Left ventricle myocardium inferior (tissue), 1 donor: ENCODE data around the gene PKDREJ. TPM values are rescaled to one million over a fixed set of nuclear protein-coding genes. Genes with fewer than 3 reads are reported as not detected.

ENCODE experiments used
- DNase-seq: peaks from one replicate; pipeline ENCODE4 v3.0.0-alpha.2; 2020
- H3K27ac ChIP-seq: fragments of 200-600 bp; replicated peaks from 2 replicates; pipeline ENCODE4 v1.8.0; 2021
- H3K27me3 ChIP-seq: fragments of 200-600 bp; 2 replicates; pipeline ENCODE4 v1.8.0; 2021; ENCODE audit warnings: low read depth
- H3K36me3 ChIP-seq: fragments of 200-600 bp; 2 replicates; pipeline ENCODE4 v1.8.0; 2021
- H3K4me1 ChIP-seq: fragments of 200-600 bp; 2 replicates; pipeline ENCODE4 v1.8.0; 2021
- H3K4me3 ChIP-seq: fragments of 200-600 bp; 2 replicates; pipeline ENCODE4 v1.8.0; 2021; ENCODE audit warnings: mild to moderate bottlenecking, moderate library complexity
- H3K9me3 ChIP-seq: fragments of 200-600 bp; replicated peaks from 2 replicates; pipeline ENCODE4 v1.8.0; 2021
- intact Hi-C: fragments of 100-400 bp; cut with micrococcal nuclease; formaldehyde crosslinking; loops from one replicate; pipeline ENCODE4 v1.11.0; 2022
- total RNA-seq: library from RNA; stranded (reverse); fragmentation: NEBNext Ultra II Directional; extraction: Animal tissue kit (Norgen Biotek cat#: 25700); gene quantifications from one replicate; pipeline ENCODE4 v1.2.1, GENCODE V29; 2021
- TF ChIP-seq, protein P1 (sequence below): fragments of 200-600 bp; IDR thresholded peaks from 2 replicates; pipeline ENCODE4 v1.8.0; 2021; ENCODE audit warnings: antibody characterized with exemption, mild to moderate bottlenecking, borderline replicate concordance
- donor health status: DM: no; HTN: yes; CAD: no; lungs with severe emphysema.

PKDREJ gene
- total RNA-seq, 1 donor from 2014 or later, result 0.08 TPM

DNA sequence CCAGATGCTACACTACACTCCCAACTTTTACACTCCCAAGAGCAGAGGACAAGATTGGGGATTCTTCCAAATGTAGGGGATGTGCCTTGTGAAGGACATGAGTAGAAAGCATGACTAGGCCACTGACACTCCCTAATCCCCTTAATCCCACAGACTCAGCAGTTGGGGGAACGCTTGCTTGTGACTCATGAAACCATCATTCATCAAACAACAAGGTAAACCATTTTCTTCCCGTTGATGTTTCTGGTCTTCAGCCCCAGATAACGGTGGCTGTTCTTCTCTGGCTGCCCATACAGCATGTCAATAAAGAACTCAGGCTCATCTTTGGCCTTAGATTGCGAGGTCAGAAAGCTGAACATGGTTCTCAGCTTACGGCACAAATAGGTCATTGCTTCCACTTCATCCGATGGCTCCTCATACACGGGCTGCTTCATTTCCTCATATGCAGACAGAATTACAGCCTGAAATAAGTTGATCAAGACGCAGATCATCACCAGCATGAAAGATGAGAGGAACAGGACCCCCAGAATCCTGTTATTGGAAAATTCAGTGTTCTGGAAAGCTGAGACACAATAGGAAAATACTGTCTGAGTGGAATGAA, 6.7 kb downstream of the PKDREJ start:
- Histone ChIP-seq H3K4me3 (no peak overlapping the region), H3K36me3 (no peaks in the 10 kb centered on the region), H3K4me1 (peaks cover 9% of the 10 kb centered on the region), H3K9me3 (no peaks in the 10 kb centered on the region), H3K27me3 (no peaks in the 10 kb centered on the region), H3K27ac (no peak overlapping the region)
- DNase-seq, result no peak
- TF ChIP-seq, protein P1, sequence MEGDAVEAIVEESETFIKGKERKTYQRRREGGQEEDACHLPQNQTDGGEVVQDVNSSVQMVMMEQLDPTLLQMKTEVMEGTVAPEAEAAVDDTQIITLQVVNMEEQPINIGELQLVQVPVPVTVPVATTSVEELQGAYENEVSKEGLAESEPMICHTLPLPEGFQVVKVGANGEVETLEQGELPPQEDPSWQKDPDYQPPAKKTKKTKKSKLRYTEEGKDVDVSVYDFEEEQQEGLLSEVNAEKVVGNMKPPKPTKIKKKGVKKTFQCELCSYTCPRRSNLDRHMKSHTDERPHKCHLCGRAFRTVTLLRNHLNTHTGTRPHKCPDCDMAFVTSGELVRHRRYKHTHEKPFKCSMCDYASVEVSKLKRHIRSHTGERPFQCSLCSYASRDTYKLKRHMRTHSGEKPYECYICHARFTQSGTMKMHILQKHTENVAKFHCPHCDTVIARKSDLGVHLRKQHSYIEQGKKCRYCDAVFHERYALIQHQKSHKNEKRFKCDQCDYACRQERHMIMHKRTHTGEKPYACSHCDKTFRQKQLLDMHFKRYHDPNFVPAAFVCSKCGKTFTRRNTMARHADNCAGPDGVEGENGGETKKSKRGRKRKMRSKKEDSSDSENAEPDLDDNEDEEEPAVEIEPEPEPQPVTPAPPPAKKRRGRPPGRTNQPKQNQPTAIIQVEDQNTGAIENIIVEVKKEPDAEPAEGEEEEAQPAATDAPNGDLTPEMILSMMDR, result no peak
- intact Hi-C loops, result no loop called here

DNA sequence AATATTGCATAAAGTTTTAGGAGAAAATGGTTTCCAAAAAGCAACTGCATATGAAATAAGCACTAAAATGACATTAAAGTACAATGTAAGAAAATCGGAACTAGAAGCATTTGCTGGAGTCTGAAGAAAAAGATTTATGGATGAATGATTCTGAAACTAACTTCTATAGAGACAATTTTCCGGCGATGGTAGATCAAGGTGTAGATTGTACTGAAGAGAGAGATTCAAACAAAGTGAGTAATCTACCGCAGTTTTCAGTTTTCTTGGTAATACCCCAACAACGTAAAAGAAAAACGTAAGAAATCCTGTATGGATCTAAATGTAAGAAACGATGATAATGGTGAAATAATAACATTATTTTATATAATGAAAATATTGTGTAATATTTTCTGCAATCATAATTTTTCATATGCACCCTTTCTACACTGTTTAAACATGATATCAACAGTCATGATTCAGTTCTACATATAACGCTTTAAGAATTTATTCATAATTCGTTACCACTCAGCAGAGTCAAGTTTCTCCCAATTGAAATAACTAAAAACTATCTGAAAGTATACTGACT, 11.2 kb downstream of the PKDREJ start:
- no peak for DNase-seq
- Histone ChIP-seq H3K36me3 (no peaks in the 10 kb centered on the region), H3K27ac (no peak overlapping the region), H3K4me1 (peaks cover 53% of the 10 kb centered on the region), H3K27me3 (no peaks in the 10 kb centered on the region), H3K4me3 (no peak overlapping the region), H3K9me3 (no peaks in the 10 kb centered on the region)
- intact Hi-C loops, result no loop called here
- TF ChIP-seq, protein P1, result no peak

DNA sequence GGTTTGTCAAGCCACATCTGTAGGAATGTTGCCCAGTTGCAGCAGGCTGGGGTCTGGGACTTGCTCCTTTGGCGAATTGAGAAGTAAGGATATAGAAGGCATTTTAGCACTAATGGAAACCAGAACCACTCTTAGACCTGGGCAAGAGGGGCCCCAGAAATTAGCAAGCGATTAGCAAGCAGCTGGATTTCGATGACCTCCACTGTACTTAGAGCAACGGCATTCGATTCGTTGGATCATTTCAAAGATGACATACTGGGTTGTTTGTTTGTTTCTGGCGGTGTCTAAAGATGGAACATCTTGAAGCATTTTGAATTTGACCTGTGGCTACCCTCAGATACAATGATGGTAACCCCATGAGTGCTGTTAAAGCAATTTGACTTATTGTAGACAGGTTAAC, 11.9 kb downstream of the PKDREJ start:
- intact Hi-C loops, result no loop called here
- peaks cover 59% of the 10 kb centered on the region for H3K4me1 ChIP-seq

DNA sequence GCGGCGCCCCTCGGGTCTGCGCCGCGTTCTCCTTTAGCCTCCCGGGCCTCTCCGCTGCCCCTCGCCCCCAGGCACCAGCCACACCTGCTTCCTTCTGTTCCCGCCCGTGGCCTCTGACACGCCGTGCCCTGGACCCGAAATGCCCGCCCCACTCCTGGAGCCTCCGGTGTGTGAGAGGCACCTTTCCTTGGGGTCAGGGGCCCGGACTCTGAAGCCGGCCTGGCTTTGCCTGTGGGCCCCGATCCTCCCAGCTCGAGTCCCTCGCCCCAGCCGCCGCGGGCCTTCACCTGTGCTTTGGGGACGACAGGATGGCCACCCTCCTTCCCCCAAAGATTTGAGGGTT, 12.4 kb downstream of the PKDREJ start:
- H3K27me3 ChIP-seq, result no peaks in the 10 kb centered on the region
- TF ChIP-seq, protein P1, result no peak
- no peak for DNase-seq
- H3K4me3 ChIP-seq, result peak overlapping the region; percentile 93
- peak overlapping the region; percentile 96 for H3K27ac ChIP-seq
- no peaks in the 10 kb centered on the region for H3K9me3 ChIP-seq
- intact Hi-C loops, result no loop called here
- no peaks in the 10 kb centered on the region for H3K36me3 ChIP-seq
- H3K4me1 ChIP-seq, result peaks cover 64% of the 10 kb centered on the region

More for the DNA sequence above, 11.9 kb downstream of the PKDREJ start:
- no peaks in the 10 kb centered on the region for H3K27me3 ChIP-seq
- H3K4me3 ChIP-seq, result peak overlapping the region; percentile 93
- H3K27ac ChIP-seq, result peak overlapping the region; percentile 96
- H3K36me3 ChIP-seq, result no peaks in the 10 kb centered on the region
- TF ChIP-seq, protein P1, result no peak
- H3K9me3 ChIP-seq, result no peaks in the 10 kb centered on the region
- DNase-seq, result no peak

DNA sequence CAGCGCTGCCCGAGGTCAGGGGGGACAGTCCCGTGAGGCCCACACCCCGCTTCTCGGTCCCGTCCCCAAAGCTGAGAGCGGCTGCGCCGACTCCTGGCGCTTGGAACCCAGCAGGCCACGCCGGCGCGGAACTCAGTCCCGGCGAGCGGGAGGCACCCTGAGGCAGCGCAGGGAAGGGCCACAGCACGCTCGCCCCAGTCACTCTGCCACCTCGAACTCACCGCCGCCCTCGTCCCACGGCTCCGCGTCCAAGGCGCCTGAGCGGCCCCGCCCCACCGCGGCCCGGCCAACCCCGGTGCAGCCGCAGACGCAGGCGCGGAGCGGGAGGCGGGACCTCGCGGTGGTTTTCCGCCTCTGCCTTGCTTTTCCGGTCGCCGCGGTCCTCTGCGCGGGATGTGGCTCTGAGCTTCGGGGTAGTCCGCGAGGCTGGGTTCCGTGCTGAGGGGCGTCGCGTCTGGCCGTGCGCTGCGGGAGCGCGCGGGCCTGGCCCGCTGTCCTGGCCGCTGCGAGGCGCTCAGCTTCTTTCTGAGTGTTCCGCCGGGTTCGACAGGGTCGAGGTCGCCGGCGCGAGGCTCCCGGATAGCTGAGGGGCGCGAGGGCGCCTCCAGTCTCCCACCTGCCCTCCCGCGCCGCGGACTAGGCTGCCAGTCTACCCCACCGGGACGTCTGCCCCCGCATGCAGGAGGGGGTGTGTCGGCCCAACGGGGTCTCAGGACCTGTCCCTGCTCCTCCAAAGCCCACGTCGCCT, 12.9 kb downstream of the PKDREJ start, which contains the start of gene CDPF1:
CDPF1 (minus strand) TSS at position 259 of the 748 bp plus-strand sequence. CDS start 2,009 bp downstream, outside the sequence.
- TF ChIP-seq, protein P1, result peak; percentile 10
- peak within 1 kb of the TSS; percentile 93 for H3K4me3 ChIP-seq
- DNase-seq, result peak; percentile 95
- peaks cover 70% of the 10 kb centered on the region for H3K4me1 ChIP-seq
- no peaks in the 10 kb centered on the region for H3K27me3 ChIP-seq
- no peaks in the 10 kb centered on the region for H3K36me3 ChIP-seq
- H3K27ac ChIP-seq, result peak within 1 kb of the TSS; percentile 96
- intact Hi-C loops, result no loop called here
- no peaks in the 10 kb centered on the region for H3K9me3 ChIP-seq
